ENCODE results near the gene PGGT1B.
A peak's percentile ranks its signal among the peaks of the same experiment; 100 is the strongest.

PGGT1B gene

GRCh38 chr5:115262321-115263077 is at the start of gene PGGT1B:
Gene PGGT1B (minus strand): TSS chr5:115262877. CDS start chr5:115262851, 26 bp downstream.
- H3K4me3 ChIP-seq (ENCODE audit: low read depth, low read length) = peak within 1 kb of the TSS; percentile 83
- DNase-seq (ENCODE audit: low read depth) = peak; percentile 51
- no peak for TF ChIP-seq CTCF (IDR thresholded peaks at IDR 0.05; ENCODE audit: low read depth, low read length, missing control alignments)

- peak; percentile 27 for TF ChIP-seq CTCF (IDR thresholded peaks at IDR 0.05; ENCODE audit: low read depth, low read length, missing control alignments)
- no peak overlapping the region for H3K4me3 ChIP-seq (ENCODE audit: low read depth, low read length)
- no peak for DNase-seq (ENCODE audit: low read depth)
Observed at GRCh38 chr5:115309751-115310370, 47.2 kb upstream of the PGGT1B start.

GRCh38 chr5:115308815-115309214 is 46.1 kb upstream of the PGGT1B start:
- no peak for DNase-seq (ENCODE audit: low read depth)
- no peak for TF ChIP-seq CTCF (IDR thresholded peaks at IDR 0.05; ENCODE audit: low read depth, low read length, missing control alignments)
- no peak overlapping the region for H3K4me3 ChIP-seq (ENCODE audit: low read depth, low read length)

- H3K4me3 ChIP-seq (ENCODE audit: low read depth, low read length) = no peak overlapping the region
- no peak for TF ChIP-seq CTCF (IDR thresholded peaks at IDR 0.05; ENCODE audit: low read depth, low read length, missing control alignments)
- DNase-seq (ENCODE audit: low read depth) = no peak
Observed at GRCh38 chr5:115306011-115306536, 43.4 kb upstream of the PGGT1B start.

- DNase-seq (ENCODE audit: low read depth) = no peak
- TF ChIP-seq CTCF (IDR thresholded peaks at IDR 0.05; ENCODE audit: low read depth, low read length, missing control alignments) = no peak
- no peak overlapping the region for H3K4me3 ChIP-seq (ENCODE audit: low read depth, low read length)
Observed at GRCh38 chr5:115304496-115304895, 41.8 kb upstream of the PGGT1B start.

GRCh38 chr5:115298811-115299210 is 36.1 kb upstream of the PGGT1B start:
- no peak for TF ChIP-seq CTCF (IDR thresholded peaks at IDR 0.05; ENCODE audit: low read depth, low read length, missing control alignments)
- no peak for DNase-seq (ENCODE audit: low read depth)
- no peak overlapping the region for H3K4me3 ChIP-seq (ENCODE audit: low read depth, low read length)
